Right lobe of liver (tissue), 6 donors: ENCODE results near the gene ADAMTS3. TPM values are rescaled to one million over a fixed set of nuclear protein-coding genes. Genes with fewer than 3 reads are reported as not detected.
A peak's percentile ranks its signal among the peaks of the same experiment; 100 is the strongest.

Experiments
- ATAC-seq, 4 donors: fragments of 200-7000 bp; cut with Tn5 transposase; one replicate each; pipeline ENCODE4 v1.9.1; 2020; ENCODE audit warnings: mild to moderate bottlenecking in 4 of 4, moderate library complexity in 4 of 4
- DNase-seq, 3 donors: peaks; one replicate each; pipeline ENCODE4 v3.0.0-alpha.2; 2020
- H3K27ac ChIP-seq, 3 donors: fragments of 200-600 bp; one replicate each; pipeline ENCODE4 v1.8.0; 2022
- H3K27me3 ChIP-seq, 2 donors: fragments of 200-600 bp; one replicate each; pipeline ENCODE4 v1.8.0; 2022
- H3K36me3 ChIP-seq, 4 donors: fragments of 200-600 bp; sonication (generic) in 1 of 4; one replicate each; pipeline versions ENCODE4 v1.5.1 to v1.8.0; 2017 to 2022; ENCODE audit warnings: control low read depth in 1 of 4
- H3K4me1 ChIP-seq, 4 donors: fragments of 200-600 bp; sonication (generic) in 1 of 4; one replicate each; pipeline versions ENCODE4 v1.5.1 to v1.8.0; 2017 to 2022; ENCODE audit warnings: control low read depth in 1 of 4
- H3K4me3 ChIP-seq, 3 donors: fragments of 200-600 bp; one replicate each; pipeline ENCODE4 v1.8.0; 2022
- H3K9me3 ChIP-seq, 4 donors: fragments of 200-600 bp; sonication (generic) in 1 of 4; one replicate each; pipeline versions ENCODE4 v1.5.1 to v1.8.0; 2017 to 2022; ENCODE audit warnings: control low read depth in 1 of 4
- POLR2A ChIP-seq: fragments of 450-650 bp; IDR thresholded peaks from one replicate; pipeline ENCODE4 v1.6.1; 2017; ENCODE audit warnings: antibody characterized with exemption, mild to moderate bottlenecking
- WGBS: methylation state at CpG from one replicate; pipeline ENCODE4 v1.1.6; 2018; ENCODE audit warnings: low coverage, low lambda C conversion rate; ENCODE audit not compliant: insufficient coverage; ENCODE audit errors: missing lambda C conversion rate; 5-methylcytosine and 5-hydroxymethylcytosine counted together
- intact Hi-C, 2 donors: fragments of 100-400 bp; cut with DNase I; formaldehyde crosslinking; loops; one replicate each; pipeline versions ENCODE4 v1.11.2 to v1.14.1; 2022
- total RNA-seq, 6 experiments: library from RNA; depleted of rRNA in 2 of 6; stranded (reverse); fragments of >200 nt in 2 of 6; fragmentation: NEBNext Ultra II Directional in 3 of 6; extraction: Animal tissue kit (Norgen Biotek cat#: 25700) in 3 of 6; gene quantifications; one replicate each; pipeline versions ENCODE4 v1.1.0 to v1.2.4, GENCODE V29; 2016 to 2023
- TF ChIP-seq, protein P1 (sequence below), 4 donors: fragments of 200-600 bp in 3 of 4; fragments of 450-650 bp in 1 of 4; IDR thresholded peaks; one replicate each; pipeline versions ENCODE4 v1.5.1 to v1.8.0; 2016 to 2022; ENCODE audit warnings: antibody characterized with exemption in 4 of 4, mild to moderate bottlenecking in 2 of 4
- donor health status: DM: no; HTN: yes; CAD: no.
- donor health status: DM: no; HTN: no; CAD: no.
- donor health status: DM: no; HTN: no; CAD: no.
- donor health status: DM: no; HTN: yes; CAD: no.
- donor health status: DM: no; HTN: yes; CAD: no.

ADAMTS3 gene
- total RNA-seq, 6 experiments from 2014 or later, result 0.12 to 0.64 (median 0.42) TPM

DNA sequence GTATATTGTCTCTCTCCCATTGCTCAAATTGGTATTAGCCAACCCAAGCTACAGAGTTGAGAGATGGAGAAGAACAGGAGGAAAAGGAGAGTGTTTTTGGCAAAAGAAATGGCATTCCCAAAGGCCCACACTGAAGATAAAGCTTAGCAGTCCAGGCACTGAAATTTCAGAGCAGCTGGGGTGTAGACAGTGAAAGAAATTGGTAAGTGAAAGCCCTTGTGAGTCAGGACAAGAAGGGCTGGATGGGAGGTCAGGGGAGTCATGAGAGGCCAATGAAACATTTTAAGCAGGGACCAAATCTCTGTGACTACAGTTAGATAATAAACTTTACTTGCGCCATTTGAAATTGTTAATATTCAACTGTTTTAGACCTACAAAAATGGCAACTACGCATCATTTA lies 177.7 kb downstream of the ADAMTS3 start:
- Histone ChIP-seq H3K27ac (no peak overlapping the region), H3K36me3 (no peaks in the 10 kb centered on the region), H3K4me3 (no peak overlapping the region), H3K9me3 (no peaks in the 10 kb centered on the region), H3K27me3 (no peaks in the 10 kb centered on the region), H3K4me1 (no peaks in the 10 kb centered on the region)
- no peak for ATAC-seq
- TF ChIP-seq, protein P1, sequence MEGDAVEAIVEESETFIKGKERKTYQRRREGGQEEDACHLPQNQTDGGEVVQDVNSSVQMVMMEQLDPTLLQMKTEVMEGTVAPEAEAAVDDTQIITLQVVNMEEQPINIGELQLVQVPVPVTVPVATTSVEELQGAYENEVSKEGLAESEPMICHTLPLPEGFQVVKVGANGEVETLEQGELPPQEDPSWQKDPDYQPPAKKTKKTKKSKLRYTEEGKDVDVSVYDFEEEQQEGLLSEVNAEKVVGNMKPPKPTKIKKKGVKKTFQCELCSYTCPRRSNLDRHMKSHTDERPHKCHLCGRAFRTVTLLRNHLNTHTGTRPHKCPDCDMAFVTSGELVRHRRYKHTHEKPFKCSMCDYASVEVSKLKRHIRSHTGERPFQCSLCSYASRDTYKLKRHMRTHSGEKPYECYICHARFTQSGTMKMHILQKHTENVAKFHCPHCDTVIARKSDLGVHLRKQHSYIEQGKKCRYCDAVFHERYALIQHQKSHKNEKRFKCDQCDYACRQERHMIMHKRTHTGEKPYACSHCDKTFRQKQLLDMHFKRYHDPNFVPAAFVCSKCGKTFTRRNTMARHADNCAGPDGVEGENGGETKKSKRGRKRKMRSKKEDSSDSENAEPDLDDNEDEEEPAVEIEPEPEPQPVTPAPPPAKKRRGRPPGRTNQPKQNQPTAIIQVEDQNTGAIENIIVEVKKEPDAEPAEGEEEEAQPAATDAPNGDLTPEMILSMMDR (IDR thresholded peaks at IDR 0.05), result no peak
- no peak for TF ChIP-seq POLR2A
- no peak for DNase-seq
- intact Hi-C loops, result no loop called here
- WGBS, result 83% methylated on average over 2 of the region's 2 CpGs

DNA sequence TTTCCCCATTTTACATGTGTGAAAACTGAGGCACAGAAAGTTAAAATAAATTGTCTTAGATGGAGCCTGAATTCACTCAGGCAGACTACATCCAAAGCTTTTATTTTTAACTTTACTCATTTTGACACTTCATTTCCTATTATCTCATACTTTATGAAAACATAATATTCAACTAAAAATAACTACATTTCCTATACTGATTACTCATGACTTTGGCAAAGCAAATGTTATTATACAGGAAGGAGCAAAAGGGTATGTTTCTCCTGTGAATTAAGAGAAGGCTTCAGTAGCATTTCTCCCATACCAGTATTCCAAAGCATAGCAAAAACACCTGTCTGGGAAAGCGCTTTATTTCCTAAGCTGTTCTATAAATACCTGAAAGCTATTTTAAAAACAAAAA lies 178.6 kb downstream of the ADAMTS3 start:
- no peak overlapping the region for H3K27ac ChIP-seq
- DNase-seq (no peak), ATAC-seq (peak in 2 of 4 donors; percentile 47 to 63)
- H3K36me3 ChIP-seq, result no peaks in the 10 kb centered on the region
- intact Hi-C loops, result no loop called here
- no peak overlapping the region for H3K4me3 ChIP-seq
- WGBS, result 75% methylated on average over 1 of the region's 1 CpG
- H3K9me3 ChIP-seq, result no peaks in the 10 kb centered on the region
- H3K4me1 ChIP-seq, result no peaks in the 10 kb centered on the region
- TF ChIP-seq POLR2A, result no peak
- TF ChIP-seq, protein P1 (IDR thresholded peaks at IDR 0.05), result no peak
- H3K27me3 ChIP-seq, result no peaks in the 10 kb centered on the region

DNA sequence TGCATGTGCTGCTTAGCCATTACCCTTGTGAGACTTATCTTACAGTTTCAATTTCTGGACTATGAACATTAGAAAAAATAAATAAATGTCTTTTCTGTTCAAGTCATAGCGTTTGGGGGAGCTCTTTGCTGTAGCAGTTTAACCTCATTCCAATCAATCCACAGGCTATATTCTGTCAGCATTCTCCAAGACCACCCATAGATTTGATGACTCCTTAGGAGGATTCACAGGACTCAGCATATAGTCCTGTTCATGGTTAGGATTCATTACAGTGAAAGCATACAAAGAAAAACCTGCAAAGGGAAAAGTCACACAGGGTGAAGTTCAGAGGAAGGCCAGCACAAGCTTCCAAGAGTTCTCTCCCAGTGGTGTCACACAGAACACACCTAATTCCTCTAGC lies 180.5 kb downstream of the ADAMTS3 start:
- 64% methylated on average over 1 of the region's 1 CpG for WGBS
- Histone ChIP-seq H3K27ac (no peak overlapping the region), H3K27me3 (no peaks in the 10 kb centered on the region), H3K36me3 (no peaks in the 10 kb centered on the region), H3K4me3 (no peak overlapping the region), H3K4me1 (no peaks in the 10 kb centered on the region), H3K9me3 (no peaks in the 10 kb centered on the region)
- no peak for TF ChIP-seq POLR2A
- TF ChIP-seq, protein P1 (IDR thresholded peaks at IDR 0.05), result no peak
- ATAC-seq (no peak), DNase-seq (no peak)
- intact Hi-C loops, result no loop called here

DNA sequence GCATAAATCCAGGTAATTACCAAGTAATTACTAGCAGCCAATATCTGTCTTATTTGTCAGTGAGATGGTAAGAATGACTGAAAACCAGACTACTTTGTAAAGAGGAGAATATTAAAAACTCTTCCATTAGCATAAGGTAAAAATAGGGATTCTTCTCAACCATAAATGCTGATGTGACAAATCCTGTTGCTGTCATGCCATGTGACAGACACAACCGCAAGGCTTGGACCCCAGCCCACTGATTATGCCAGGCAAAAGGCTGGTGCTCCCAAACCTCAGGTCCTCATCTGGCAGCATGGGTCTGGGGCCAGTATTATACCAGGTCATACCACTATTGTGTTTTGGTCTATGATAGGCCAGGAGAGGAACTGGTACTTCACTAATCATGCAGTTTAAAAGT lies 181.1 kb downstream of the ADAMTS3 start:
- DNase-seq (no peak), ATAC-seq (no peak)
- intact Hi-C loops, result no loop called here
- H3K27ac ChIP-seq, result no peak overlapping the region
- TF ChIP-seq, protein P1 (IDR thresholded peaks at IDR 0.05), result no peak
- no peak for TF ChIP-seq POLR2A
- H3K27me3 ChIP-seq, result no peaks in the 10 kb centered on the region
- no peak overlapping the region for H3K4me3 ChIP-seq
- H3K4me1 ChIP-seq, result no peaks in the 10 kb centered on the region
- H3K9me3 ChIP-seq, result no peaks in the 10 kb centered on the region
- WGBS, result 100% methylated on average over 1 of the region's 1 CpG
- no peaks in the 10 kb centered on the region for H3K36me3 ChIP-seq

DNA sequence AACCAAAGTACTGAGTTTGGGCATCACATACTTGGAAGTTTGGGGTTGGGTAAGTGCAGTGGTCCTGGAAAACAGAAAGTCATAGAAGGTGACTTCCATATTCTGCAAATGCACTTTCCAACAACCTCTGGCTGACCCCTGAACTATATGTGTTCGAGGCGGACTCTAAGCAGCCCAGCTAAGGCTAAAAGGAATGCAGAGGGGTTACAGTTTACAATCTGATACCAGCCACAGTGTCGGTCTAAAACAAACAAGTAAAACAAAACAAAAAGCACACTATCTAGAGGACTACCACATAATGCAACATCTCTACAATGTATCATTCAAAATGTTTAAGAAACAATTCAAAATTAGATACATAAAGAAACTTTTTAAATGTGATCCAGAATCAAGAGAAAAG lies 185.6 kb downstream of the ADAMTS3 start:
- Histone ChIP-seq H3K4me1 (no peaks in the 10 kb centered on the region), H3K36me3 (no peaks in the 10 kb centered on the region), H3K4me3 (no peak overlapping the region), H3K27ac (no peak overlapping the region), H3K9me3 (no peaks in the 10 kb centered on the region), H3K27me3 (no peaks in the 10 kb centered on the region)
- 29% methylated on average over 3 of the region's 3 CpGs for WGBS
- no peak for DNase-seq
- intact Hi-C loops, result no loop called here
- ATAC-seq, result no peak
- TF ChIP-seq, protein P1 (IDR thresholded peaks at IDR 0.05), result no peak
- TF ChIP-seq POLR2A, result no peak
